A673 (cell line): ENCODE data around the gene PERM1.
"Not testable (repeated sequence)": the region's sequence is repeated elsewhere in the genome, so short reads cannot be mapped to it uniquely, and the experiment has no call there.

ENCODE experiments used
- EZH2 ChIP-seq: fragments of 200-600 bp; sonication (generic); IDR thresholded peaks from 2 replicates; pipeline ENCODE4 v1.6.1; 2017; ENCODE audit warnings: borderline replicate concordance, low read depth, mild to moderate bottlenecking, mixed read lengths, antibody characterized with exemption, low read length; ENCODE audit not compliant: poor library complexity, severe bottlenecking
- TF ChIP-seq, protein P1 (sequence below): fragments of 300-800, 200-600 bp; sonication (generic); conservative IDR thresholded peaks from 2 replicates; pipeline ENCODE4 v1.5.1; 2017; ENCODE audit warnings: low read depth, mild to moderate bottlenecking, antibody characterized with exemption, low read length, moderate library complexity, mixed read lengths

DNA sequence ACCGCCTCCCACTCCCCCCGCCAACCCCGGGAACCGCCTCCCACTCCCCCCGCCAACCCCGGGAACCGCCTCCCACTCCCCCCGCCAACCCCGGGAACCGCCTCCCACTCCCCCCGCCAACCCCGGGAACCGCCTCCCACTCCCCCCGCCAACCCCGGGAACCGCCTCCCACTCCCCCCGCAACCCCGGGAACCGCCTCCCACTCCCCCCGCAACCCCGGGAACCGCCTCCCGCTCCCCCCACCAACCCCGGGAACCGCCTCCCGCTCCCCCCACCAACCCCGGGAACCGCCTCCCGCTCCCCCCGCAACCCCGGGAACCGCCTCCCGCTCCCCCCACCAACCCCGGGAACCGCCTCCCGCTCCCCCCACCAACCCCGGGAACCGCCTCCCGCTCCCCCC, 5.1 kb downstream of the PERM1 start:
- TF ChIP-seq, protein P1, sequence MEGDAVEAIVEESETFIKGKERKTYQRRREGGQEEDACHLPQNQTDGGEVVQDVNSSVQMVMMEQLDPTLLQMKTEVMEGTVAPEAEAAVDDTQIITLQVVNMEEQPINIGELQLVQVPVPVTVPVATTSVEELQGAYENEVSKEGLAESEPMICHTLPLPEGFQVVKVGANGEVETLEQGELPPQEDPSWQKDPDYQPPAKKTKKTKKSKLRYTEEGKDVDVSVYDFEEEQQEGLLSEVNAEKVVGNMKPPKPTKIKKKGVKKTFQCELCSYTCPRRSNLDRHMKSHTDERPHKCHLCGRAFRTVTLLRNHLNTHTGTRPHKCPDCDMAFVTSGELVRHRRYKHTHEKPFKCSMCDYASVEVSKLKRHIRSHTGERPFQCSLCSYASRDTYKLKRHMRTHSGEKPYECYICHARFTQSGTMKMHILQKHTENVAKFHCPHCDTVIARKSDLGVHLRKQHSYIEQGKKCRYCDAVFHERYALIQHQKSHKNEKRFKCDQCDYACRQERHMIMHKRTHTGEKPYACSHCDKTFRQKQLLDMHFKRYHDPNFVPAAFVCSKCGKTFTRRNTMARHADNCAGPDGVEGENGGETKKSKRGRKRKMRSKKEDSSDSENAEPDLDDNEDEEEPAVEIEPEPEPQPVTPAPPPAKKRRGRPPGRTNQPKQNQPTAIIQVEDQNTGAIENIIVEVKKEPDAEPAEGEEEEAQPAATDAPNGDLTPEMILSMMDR = not testable (repeated sequence)
- TF ChIP-seq EZH2 = not testable (repeated sequence)
